ENCODE results near the gene RAI2.

The RAI2 gene

GRCh38 chrX:17818726-17819125 lies 42.4 kb downstream of the RAI2 start:
- TF ChIP-seq CTCF (IDR thresholded peaks at IDR 0.05; ENCODE audit: unreplicated experiment in 3 of 3): no peak
- peaks cover 8% of the 10 kb centered on the region for H3K27me3 Mint-ChIP-seq (ENCODE audit: low read depth)

GRCh38 chrX:17817251-17817650 lies 43.8 kb downstream of the RAI2 start:
- Mint-ChIP-seq H3K4me3 (no peak overlapping the region), H3K36me3 (ENCODE audit: low read depth) (no peaks in the 10 kb centered on the region), H3K4me1 (peaks cover 12% of the 10 kb centered on the region), H3K27ac (no peak overlapping the region), H3K9me3 (no peaks in the 10 kb centered on the region), H3K27me3 (ENCODE audit: low read depth) (peaks cover 8% of the 10 kb centered on the region)
- no peak for TF ChIP-seq CTCF (IDR thresholded peaks at IDR 0.05; ENCODE audit: unreplicated experiment in 3 of 3)

More at GRCh38 chrX:17818726-17819125, 42.4 kb downstream of the RAI2 start:
- H3K27ac Mint-ChIP-seq: no peak overlapping the region
- no peaks in the 10 kb centered on the region for H3K36me3 Mint-ChIP-seq (ENCODE audit: low read depth)
- no peak overlapping the region for H3K4me3 Mint-ChIP-seq
- H3K9me3 Mint-ChIP-seq: no peaks in the 10 kb centered on the region
- H3K4me1 Mint-ChIP-seq: peaks cover 12% of the 10 kb centered on the region

GRCh38 chrX:17814557-17814956 lies 46.5 kb downstream of the RAI2 start:
- Mint-ChIP-seq H3K9me3 (no peaks in the 10 kb centered on the region), H3K4me1 (peaks cover 5% of the 10 kb centered on the region), H3K4me3 (no peak overlapping the region), H3K27ac (no peak overlapping the region), H3K36me3 (ENCODE audit: low read depth) (no peaks in the 10 kb centered on the region), H3K27me3 (ENCODE audit: low read depth) (peaks cover 4% of the 10 kb centered on the region)
- no peak for TF ChIP-seq CTCF (IDR thresholded peaks at IDR 0.05; ENCODE audit: unreplicated experiment in 3 of 3)

GRCh38 chrX:17814059-17814458 lies 47.0 kb downstream of the RAI2 start:
- Mint-ChIP-seq H3K9me3 (no peaks in the 10 kb centered on the region), H3K27me3 (ENCODE audit: low read depth) (peaks cover 4% of the 10 kb centered on the region), H3K4me3 (no peak overlapping the region), H3K27ac (no peak overlapping the region), H3K4me1 (peaks cover 5% of the 10 kb centered on the region), H3K36me3 (ENCODE audit: low read depth) (no peaks in the 10 kb centered on the region)
- TF ChIP-seq CTCF (IDR thresholded peaks at IDR 0.05; ENCODE audit: unreplicated experiment in 3 of 3): no peak

- Mint-ChIP-seq H3K36me3 (ENCODE audit: low read depth) (no peaks in the 10 kb centered on the region), H3K4me3 (no peak overlapping the region), H3K4me1 (peaks cover 5% of the 10 kb centered on the region), H3K9me3 (no peaks in the 10 kb centered on the region), H3K27me3 (ENCODE audit: low read depth) (peaks cover 4% of the 10 kb centered on the region), H3K27ac (no peak overlapping the region)
- TF ChIP-seq CTCF (IDR thresholded peaks at IDR 0.05; ENCODE audit: unreplicated experiment in 3 of 3): no peak
Observed at GRCh38 chrX:17813277-17813676, 47.8 kb downstream of the RAI2 start.

GRCh38 chrX:17812763-17813162 lies 48.3 kb downstream of the RAI2 start:
- Mint-ChIP-seq H3K27me3 (ENCODE audit: low read depth) (peaks cover 4% of the 10 kb centered on the region), H3K36me3 (ENCODE audit: low read depth) (no peaks in the 10 kb centered on the region), H3K9me3 (no peaks in the 10 kb centered on the region), H3K4me3 (no peak overlapping the region), H3K27ac (no peak overlapping the region), H3K4me1 (peaks cover 5% of the 10 kb centered on the region)
- TF ChIP-seq CTCF (IDR thresholded peaks at IDR 0.05; ENCODE audit: unreplicated experiment in 3 of 3): peak; percentile 42 to 60 (median 50)

All from nephron (organoid).